ENCODE results near the gene SYT12.

SYT12 gene, protein sequence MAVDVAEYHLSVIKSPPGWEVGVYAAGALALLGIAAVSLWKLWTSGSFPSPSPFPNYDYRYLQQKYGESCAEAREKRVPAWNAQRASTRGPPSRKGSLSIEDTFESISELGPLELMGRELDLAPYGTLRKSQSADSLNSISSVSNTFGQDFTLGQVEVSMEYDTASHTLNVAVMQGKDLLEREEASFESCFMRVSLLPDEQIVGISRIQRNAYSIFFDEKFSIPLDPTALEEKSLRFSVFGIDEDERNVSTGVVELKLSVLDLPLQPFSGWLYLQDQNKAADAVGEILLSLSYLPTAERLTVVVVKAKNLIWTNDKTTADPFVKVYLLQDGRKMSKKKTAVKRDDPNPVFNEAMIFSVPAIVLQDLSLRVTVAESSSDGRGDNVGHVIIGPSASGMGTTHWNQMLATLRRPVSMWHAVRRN

DNA sequence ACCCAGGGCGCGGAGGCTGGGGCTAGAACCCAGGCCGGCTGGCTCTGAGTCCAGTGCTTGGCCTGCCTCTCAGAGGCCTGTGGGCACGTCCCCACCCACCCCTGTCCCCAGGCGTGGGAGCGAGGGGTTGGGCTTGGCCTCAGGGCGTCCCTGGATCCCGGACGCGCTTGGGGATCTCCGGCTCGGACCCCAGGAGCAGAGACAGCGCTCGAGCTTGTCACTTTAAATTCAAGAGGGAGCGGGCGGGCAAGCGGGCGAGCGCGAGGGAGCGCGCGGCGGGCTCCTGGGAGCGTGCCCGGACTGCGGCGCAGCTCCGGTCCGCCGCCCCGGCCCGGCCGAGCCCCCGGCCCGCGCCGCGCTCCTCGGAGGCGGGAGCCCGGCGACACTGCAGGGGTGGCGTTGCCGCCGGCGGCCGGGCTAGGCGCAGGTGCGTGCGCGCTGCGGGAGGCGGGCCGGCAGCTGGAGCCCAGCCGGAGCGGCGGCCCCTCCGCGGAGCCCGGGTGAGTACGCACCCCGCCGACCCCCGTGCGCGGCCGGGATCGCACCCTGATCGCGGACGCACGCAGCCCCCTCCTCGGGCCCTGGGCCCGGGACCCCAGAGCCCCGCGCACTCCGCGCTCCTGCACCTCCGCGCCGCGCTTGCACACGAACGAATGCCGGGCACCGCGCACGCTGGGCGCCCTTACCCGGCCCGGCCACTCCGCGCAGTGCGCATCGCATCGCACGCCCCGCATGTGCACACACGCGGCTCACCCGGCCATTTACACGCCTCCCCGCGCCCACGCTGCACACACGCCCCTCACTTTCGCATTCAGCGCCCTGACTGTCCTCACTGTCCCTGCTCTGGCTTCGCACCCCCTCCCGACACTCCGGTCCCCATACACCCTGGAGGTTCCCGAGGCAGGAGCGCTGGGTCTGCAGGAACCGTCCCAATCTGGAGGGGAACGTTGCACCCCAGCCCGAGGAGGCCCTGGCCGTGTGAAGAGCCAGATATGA is at the start of gene SYT12:
Gene SYT12 (plus strand): TSS at position 174 of the 996 bp plus-strand sequence. CDS start 7,011 bp downstream, outside the sequence.
- Histone ChIP-seq H4K20me1 (ENCODE audit: low read depth, low read length) (no peaks in the 10 kb centered on the region), H3K9me3 (ENCODE audit: insufficient read depth, low read length) (no peaks in the 10 kb centered on the region), H3K9ac (ENCODE audit: low read length) (no peak within 1 kb of the TSS), H2AFZ (ENCODE audit: low read depth, low read length, severe bottlenecking) (no peak within 1 kb of the TSS), H3K9me2 (replicated peaks; ENCODE audit: insufficient read depth, low read length) (no peaks in the 10 kb centered on the region), H3K4me3 (ENCODE audit: insufficient read depth, low read length, poor library complexity, severe bottlenecking) (no peak within 1 kb of the TSS), H3F3A (ENCODE audit: insufficient read depth) (no peaks in the 10 kb centered on the region), H3K79me2 (ENCODE audit: insufficient read depth, low read length) (no peaks in the 10 kb centered on the region), H3K36me3 (ENCODE audit: low read length) (no peaks in the 10 kb centered on the region), H3K27ac (ENCODE audit: low read depth, low read length) (no peak within 1 kb of the TSS), H3K4me2 (ENCODE audit: low read depth, low read length, poor library complexity, severe bottlenecking) (no peak within 1 kb of the TSS), H3K27me3 (ENCODE audit: low read length) (no peaks in the 10 kb centered on the region)
- TF ChIP-seq EZH2phosphoT487 (conservative IDR thresholded peaks at IDR 0.05; ENCODE audit: low read length) = no peak
- TF ChIP-seq, protein P1, sequence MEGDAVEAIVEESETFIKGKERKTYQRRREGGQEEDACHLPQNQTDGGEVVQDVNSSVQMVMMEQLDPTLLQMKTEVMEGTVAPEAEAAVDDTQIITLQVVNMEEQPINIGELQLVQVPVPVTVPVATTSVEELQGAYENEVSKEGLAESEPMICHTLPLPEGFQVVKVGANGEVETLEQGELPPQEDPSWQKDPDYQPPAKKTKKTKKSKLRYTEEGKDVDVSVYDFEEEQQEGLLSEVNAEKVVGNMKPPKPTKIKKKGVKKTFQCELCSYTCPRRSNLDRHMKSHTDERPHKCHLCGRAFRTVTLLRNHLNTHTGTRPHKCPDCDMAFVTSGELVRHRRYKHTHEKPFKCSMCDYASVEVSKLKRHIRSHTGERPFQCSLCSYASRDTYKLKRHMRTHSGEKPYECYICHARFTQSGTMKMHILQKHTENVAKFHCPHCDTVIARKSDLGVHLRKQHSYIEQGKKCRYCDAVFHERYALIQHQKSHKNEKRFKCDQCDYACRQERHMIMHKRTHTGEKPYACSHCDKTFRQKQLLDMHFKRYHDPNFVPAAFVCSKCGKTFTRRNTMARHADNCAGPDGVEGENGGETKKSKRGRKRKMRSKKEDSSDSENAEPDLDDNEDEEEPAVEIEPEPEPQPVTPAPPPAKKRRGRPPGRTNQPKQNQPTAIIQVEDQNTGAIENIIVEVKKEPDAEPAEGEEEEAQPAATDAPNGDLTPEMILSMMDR (IDR thresholded peaks at IDR 0.05; ENCODE audit: insufficient read depth, low read length, poor library complexity, severe bottlenecking) = no peak

DNA sequence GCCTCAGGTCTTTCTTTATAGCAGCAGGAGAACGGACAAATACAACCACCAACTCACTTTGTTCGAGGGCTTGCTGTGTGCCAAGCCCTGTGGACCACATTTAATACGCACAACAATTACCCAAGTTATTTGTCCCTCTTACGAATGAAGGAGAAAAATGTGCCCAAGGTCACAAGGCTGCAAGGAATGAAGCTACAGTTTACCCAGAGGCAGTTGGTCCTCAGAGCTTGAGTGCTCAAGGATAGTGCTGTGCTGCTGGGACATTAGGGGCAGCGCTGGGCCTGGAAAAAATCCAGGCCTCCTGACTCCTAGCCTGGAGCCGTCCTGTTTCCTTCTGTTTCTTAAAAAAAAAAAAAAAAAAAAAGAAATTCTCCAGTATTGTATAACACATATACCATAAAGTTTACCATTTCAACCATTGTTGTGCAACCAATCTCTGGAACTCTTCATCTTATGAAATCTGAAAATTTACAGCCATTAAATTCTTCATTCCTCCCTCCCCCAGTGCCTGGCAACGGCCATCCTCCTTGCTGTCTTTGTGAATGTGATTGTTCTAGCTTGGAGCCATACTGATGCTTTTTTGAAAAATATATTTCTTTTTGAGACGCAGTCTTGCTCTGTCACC is 48.9 kb upstream of the SYT12 start:
- Histone ChIP-seq H4K20me1 (ENCODE audit: low read depth, low read length) (no peaks in the 10 kb centered on the region), H3K4me3 (ENCODE audit: insufficient read depth, low read length, poor library complexity, severe bottlenecking) (no peak overlapping the region), H3K79me2 (ENCODE audit: insufficient read depth, low read length) (no peaks in the 10 kb centered on the region), H3K9me3 (ENCODE audit: insufficient read depth, low read length) (no peaks in the 10 kb centered on the region), H3K27me3 (ENCODE audit: low read length) (no peaks in the 10 kb centered on the region), H3K9me2 (replicated peaks; ENCODE audit: insufficient read depth, low read length) (no peaks in the 10 kb centered on the region), H3F3A (ENCODE audit: insufficient read depth) (no peaks in the 10 kb centered on the region), H3K36me3 (ENCODE audit: low read length) (no peaks in the 10 kb centered on the region), H3K9ac (ENCODE audit: low read length) (no peak overlapping the region), H3K4me2 (ENCODE audit: low read depth, low read length, poor library complexity, severe bottlenecking) (no peak overlapping the region), H3K27ac (ENCODE audit: low read depth, low read length) (no peak overlapping the region), H2AFZ (ENCODE audit: low read depth, low read length, severe bottlenecking) (no peak overlapping the region)
- TF ChIP-seq EZH2phosphoT487 (conservative IDR thresholded peaks at IDR 0.05; ENCODE audit: low read length) = no peak
- TF ChIP-seq, protein P1 (IDR thresholded peaks at IDR 0.05; ENCODE audit: insufficient read depth, low read length, poor library complexity, severe bottlenecking) = no peak

DNA sequence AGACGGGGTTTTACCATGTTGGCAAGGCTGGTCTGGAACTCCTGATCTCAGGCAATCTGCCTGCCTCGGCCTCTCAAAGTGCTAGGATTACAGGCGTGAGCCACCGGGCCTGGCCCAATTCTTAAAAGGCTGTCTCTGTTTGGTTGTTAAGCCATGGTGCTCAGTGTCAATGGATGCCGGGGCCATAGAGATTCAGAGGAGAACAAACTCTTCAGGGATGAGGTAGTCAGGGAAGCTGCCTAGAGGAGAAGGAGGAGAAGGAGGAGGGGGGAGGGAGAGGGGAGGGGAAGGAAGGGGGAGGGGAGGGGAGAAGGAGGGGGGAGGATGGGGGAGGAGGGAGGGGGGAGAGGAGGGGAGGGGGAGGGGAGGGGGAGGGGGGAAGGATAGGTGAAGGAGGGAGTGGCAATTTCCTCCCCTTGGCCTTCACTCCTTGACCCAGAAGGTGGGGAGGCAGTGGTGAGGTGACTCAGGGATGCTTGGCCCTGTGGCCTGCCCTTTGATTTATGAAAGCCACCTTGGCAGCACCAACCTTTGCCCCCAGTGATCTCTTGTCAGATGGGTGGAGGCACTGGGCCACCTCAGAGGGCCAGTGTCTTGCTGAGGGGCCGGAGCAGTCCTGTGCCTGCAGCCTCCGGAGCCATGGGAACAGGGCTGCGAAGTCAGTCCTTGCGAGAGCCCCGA is 48.1 kb upstream of the SYT12 start, which contains the start of gene C11orf86:
Gene C11orf86 (plus strand): TSS at position 581 of the 681 bp plus-strand sequence. CDS start 59 bp downstream, at position 640.
- Histone ChIP-seq H3K36me3 (ENCODE audit: low read length) (no peaks in the 10 kb centered on the region), H3F3A (ENCODE audit: insufficient read depth) (no peaks in the 10 kb centered on the region), H3K79me2 (ENCODE audit: insufficient read depth, low read length) (no peaks in the 10 kb centered on the region), H3K9me3 (ENCODE audit: insufficient read depth, low read length) (no peaks in the 10 kb centered on the region), H3K27ac (ENCODE audit: low read depth, low read length) (no peak within 1 kb of the TSS), H4K20me1 (ENCODE audit: low read depth, low read length) (no peaks in the 10 kb centered on the region), H3K4me3 (ENCODE audit: insufficient read depth, low read length, poor library complexity, severe bottlenecking) (no peak within 1 kb of the TSS), H3K4me2 (ENCODE audit: low read depth, low read length, poor library complexity, severe bottlenecking) (no peak within 1 kb of the TSS), H3K9me2 (replicated peaks; ENCODE audit: insufficient read depth, low read length) (no peaks in the 10 kb centered on the region), H3K27me3 (ENCODE audit: low read length) (no peaks in the 10 kb centered on the region), H2AFZ (ENCODE audit: low read depth, low read length, severe bottlenecking) (no peak within 1 kb of the TSS), H3K9ac (ENCODE audit: low read length) (no peak within 1 kb of the TSS)
- TF ChIP-seq, protein P1 (IDR thresholded peaks at IDR 0.05; ENCODE audit: insufficient read depth, low read length, poor library complexity, severe bottlenecking) = no peak
- TF ChIP-seq EZH2phosphoT487 (conservative IDR thresholded peaks at IDR 0.05; ENCODE audit: low read length) = no peak

Data from SU-DHL-6 (cell line).